HG03457 (cell line): ENCODE data around the gene MROH8.

ENCODE experiments used
- ATAC-seq: cut with Tn5 transposase; IDR thresholded peaks from one replicate; pipeline ENCODE4 v1.9.1; 2021; ENCODE audit warnings: moderate number of reproducible peaks; ENCODE audit not compliant: unreplicated experiment

Gene MROH8

DNA sequence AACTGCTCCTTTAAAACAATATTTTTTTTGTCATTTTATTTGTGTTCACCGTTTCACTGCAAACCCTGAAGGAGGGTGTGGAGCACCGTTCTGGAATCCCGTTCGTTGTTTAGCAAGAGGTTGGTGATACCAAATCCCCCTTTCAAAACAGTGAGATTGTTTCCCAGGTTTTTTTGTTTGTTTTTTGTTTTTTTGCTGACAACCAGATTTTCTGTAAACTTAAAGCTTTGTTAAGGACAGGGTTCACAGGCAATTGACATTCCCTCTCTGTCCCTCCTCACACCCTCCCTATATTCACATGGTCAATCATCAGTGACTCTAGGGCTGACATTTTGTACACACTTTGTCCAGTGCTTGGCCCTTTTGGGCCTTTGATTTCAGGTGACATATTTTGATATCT is 21.0 kb upstream of the MROH8 start:
- no peak for ATAC-seq

DNA sequence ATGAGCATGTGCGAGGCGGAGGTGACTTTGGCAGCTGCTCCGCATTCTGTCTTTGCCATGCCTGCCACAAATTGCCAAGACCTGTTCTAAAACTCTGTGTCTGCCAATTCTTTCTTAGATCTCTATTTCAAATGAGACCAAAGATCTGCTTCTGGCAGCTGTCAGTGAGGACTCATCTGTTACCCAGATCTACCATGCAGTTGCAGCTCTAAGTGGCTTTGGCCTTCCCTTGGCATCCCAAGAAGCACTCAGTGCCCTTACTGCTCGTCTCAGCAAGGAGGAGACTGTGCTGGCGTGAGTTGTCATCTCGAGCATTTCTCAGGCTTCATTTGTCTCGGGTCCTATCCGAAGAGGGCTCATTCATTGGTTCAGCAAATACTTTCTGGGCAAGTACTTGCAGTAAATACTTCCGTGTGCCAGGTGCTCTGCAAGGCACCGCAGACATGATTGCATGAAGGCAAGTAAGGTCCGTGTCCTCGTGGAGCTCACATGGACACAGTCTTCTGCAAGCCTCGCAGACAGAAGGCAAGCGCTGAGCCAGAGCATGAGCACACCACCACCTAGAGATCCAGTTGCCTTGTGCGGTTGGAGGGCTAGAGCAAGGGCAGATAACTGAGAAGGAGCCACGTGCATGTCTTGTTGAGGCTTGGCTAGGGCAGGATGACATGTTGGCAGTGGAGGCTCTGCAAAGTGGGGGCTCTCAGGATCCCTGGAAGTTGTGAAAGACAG is 19.7 kb upstream of the MROH8 start:
- ATAC-seq: no peak

DNA sequence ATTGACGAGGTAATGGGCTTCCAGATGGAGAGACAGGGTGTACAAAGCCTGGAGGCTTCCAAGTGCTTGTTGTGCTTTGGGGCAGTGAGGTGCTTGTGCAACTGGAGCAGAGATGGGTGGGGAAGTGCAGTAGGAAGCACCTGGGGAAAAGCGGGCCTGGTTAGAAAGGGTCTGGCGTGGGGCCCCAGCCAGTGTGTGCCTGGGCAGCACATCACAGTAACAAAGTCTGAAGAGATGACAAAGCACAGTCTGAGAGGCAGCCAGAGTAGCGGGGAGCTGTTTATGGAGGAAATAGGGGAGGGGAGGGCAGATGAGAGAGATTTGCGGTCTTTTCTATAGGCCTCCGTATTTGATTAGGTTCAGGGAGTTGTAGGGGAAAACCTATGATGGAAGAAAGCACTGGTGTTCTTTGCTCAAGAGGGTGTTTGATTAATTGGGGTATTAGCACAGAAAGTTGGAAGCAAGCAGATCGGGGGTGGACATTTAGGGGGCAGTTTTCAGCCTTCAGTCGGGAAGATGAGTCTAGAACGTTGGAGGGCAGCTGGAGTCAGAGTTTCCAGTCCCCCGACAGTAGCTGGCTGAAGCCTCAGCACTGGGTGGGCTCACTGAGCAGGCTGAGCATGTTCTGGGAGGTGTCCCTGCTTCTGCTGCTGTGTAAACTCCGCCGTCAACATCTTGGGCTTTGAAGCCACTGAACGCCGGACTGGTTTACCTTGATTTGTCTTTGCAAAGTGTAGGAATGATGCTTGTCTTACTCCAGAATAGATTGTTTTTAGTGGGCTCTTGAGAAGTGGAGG is 15.5 kb upstream of the MROH8 start:
- ATAC-seq: no peak

DNA sequence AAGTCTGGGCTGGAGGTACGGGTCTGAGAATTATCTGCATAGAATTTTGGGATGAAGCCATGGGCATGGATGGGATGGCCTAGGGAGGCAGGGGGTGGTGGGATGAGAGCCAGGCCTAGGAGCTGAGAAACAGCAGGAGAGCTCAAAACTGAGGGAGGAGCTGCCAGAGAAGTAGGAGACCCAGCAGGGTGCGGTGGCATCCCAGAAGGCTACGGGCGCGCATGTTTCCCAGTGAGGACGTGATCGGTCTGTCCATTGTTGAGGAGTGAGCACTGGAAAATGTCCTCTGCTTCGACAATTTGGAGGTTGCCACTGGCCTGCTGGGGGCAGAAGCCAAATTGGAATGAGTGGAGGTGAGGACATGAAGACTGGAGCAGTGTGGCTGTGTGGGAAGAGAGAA is 14.5 kb upstream of the MROH8 start:
- ATAC-seq: no peak

DNA sequence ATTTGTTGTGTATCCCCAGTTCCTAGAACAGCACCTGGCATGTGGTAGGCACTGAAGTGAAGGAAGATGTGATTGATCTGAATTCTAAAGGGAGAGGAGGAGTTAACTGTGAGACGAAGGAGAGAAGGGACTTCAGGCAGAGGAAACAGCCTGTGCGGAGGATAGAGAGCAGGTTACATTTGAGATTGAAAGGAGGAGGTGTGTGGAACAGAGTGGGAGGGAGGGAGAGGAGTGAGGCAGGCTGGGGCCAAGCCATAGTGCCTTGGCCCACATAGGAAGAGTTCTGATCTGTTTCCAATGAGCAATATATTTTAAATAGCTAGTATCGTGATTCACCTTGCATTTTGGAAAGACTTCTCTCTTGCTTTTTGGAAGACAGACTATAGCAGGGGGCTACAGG is 13.9 kb upstream of the MROH8 start:
- ATAC-seq: no peak

DNA sequence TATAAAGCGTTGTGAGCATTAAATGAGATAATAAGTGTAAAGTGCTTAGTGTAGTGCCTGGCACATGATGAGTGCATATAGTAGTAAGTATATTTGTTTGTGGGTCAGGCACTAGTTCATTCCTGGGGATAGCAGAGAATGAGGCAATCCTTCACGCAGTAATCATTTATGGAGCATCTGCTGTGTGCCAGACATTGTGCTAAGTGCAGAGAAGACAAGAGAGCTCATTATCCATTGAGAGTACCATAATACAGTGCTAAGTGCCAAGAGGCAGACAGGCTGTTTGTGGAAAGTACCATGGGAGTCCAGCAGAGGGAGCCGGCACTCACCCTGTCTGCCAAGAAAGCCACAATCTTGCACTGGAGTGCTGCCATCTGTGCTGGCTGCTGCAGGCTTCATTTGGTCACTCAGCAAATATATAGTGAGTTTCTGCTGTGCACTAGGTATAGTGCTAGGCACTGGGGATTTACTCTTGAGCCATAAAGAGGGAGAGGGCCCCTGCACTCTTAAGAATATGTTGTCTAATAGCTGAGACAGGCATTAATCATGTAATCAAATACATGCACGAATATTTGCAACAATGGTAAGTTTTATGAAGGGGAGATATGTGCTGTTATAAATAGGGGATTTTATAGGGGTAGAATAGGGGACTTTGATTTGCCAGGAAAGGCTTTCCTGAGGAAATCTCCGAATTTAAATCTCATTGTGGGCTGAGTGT is 12.9 kb upstream of the MROH8 start:
- ATAC-seq: no peak

DNA sequence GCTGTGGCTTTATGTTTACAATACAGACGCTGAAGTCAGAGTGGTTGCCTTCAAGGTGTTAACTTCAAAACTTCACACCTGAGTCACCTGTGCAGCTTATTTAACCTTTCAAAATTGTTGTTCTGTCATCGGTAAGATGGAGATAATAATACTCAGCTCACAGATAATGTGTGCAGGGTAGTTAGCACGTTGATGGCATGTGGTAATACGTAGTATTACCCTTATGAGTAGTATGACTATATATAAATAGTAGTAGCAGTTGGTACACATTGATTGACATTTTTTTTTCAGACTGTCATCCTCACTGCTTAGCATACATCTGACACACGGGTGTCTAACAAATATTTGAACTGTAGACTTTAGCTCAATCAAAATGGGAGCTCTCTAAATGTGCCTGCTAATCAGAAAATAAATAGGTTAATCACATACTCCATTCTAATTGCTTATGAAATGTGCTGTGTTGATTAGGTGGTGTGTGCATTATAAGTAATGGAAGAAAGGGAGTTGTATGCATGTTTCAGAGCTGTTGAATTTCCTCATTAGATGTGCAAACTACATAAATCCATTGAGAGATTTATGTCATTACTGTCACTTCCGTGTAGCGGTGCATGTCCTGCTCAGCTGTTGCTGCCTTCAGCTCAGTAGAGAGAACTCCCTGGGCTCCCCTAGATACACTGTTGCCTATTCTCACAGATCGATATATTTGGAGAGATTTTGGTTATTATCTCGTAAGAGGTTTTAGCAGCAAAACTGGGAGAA is 11.2 kb upstream of the MROH8 start:
- no peak for ATAC-seq

DNA sequence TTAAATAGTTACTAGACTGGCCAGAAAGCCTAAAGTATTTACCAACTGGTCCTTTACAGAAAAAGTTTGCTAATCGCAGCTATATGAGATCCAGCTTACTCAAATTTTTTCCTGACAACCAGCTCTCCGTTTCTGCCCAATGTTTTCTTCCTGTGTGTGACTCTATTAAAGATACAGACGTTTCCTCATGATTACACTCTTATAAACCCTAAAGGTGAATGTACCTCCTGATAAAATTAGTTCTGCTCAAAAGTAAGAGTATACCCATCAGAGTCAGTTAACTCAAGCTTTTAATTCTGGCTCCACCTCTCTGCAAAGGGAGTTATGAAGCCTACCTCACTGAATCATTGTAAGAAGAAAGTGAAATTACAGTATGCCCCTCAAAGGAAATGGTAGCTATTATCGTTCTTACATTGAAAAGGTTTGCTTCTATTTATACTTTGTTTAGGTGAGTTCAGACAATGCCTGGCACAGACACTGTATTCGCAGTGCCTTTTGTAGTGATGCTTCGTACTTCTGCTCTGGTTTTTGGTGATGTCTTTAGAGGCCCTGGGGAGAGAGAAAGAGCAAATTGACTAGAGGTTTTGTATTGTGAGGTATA is 10.2 kb upstream of the MROH8 start:
- no peak for ATAC-seq

DNA sequence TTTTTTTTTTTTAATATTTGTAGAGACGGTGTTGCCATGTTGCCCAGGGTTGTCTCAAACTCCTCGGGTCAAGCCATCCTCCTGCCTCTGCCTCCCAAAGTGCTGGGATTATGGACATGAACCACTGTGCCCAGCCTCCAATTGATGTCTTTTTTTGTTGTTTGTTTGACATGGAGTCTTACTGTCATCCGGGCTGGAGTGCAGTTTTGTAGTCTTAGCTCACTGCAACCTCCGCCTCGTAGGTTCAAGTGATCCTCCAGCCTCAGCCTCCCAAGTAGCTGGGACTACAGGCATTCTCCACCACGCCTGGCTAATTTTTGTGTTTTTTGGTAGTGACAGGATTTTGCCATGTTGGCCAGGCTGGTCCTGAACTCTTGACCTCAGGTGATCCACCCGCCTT is 9.4 kb upstream of the MROH8 start:
- no peak for ATAC-seq

DNA sequence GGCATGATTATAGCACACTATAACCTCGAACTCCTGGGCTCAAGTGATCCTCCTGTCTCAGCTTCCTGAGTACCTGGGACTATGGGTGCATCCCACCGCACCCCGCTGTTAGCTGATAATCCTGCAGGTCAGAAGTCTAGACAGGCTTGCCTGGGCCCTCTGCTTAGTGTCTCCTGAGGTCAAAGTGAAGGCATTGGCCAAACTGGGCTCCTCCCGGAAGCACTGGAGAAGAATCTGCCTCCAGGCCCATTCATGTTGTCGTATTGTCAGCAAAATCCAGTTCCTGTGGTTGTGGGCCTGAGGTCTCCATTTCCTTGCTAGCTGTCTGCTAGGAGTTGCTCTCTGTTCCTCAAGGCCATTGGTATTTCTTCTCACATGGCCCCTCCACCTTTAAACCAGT is 6.3 kb upstream of the MROH8 start:
- ATAC-seq: no peak

DNA sequence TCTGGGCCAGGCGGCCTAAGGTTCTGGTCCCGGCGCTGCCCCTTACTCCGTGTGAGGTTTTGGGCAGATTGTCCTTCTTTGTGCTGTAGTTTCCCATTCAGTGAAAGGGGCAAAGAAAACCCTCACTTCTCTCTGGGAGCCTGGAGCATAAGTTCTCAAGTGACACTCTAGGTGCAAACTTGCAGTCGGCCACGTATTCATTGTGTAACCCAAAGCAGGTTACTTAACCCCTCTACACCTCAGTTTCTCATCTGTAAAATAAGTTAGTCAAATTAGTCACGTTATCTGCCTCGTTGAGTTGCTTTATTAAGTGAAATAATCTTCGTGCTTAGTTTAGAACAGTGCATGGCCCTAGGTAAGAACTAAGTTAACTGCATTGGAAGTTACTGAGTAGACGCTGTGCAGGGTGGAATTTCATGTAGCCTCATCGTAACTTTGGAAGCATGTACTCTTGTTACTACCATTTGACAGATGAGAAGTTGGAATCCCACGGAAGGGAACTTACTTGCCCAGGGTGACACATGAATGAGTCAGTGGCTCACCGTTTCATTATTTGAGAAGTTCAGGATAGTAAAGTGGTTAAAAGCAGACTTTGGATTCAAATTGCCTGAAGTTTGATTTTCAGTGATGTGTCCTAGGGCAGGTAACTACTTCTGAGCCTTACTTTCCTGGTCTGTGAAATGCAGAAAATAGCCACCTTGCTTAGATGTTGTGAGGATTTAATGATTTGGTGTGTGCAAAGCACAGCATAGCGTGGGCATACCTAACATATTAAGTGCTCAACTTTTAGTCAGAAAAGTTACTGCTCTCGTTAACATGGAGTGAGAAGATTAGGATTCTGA is 556 bp upstream of the MROH8 start:
- no peak for ATAC-seq

DNA sequence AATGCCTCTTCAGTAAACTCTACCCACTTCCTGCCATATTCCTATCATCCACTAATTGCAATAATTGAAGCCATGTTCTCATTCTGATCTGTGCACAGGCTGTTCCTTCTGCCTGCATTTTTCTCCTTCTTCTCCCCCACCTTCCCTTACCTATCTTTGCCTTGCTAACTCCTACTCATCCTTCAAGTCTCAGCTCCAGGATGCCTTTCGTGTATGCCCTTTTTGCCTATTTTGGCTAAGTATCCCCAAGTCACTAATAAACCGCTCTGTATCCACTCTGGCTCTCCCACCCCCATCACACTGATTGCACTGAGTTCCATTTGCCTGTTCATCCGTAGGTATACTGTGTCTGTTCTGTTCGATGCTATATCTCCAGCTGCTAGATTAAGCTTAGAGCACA is 6.5 kb downstream of the MROH8 start:
- ATAC-seq: no peak

DNA sequence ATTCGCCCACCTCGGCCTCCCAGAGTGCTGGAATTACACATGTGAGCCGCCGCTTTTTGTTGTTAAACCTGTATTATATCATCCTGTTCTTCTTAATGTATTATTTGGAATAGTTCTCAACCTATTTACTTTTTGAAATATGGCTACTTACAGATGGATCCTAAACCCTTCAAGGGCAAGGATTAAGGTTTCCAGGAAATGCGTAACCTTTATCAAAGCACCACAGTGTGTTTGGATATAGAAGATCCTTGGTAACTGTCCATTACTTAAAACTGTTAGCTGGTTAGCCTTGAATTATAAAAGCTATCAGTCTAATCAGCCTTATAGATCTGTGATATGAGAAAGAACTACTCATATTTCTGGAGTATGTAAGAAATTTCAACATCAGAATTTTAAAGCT is 12.5 kb downstream of the MROH8 start:
- ATAC-seq: no peak

DNA sequence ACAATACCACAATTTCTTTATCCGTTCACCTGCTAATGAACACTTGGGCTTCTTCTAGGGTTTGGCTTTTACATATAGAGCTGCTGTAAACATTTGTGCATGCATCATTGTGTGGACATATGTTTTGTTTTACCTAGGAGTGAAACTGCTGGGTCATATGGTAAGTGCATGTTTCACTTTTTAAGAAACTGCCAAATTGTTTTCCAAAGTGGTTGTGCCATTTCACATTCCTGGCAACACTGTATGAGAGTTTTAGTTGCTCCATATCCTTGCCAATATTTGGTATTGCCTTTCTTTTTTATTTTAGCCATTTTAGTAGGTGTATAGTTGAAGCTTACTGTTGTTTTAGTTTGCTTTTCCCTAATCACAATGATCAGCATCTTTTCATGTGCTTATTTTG is 14.3 kb downstream of the MROH8 start:
- no peak for ATAC-seq

DNA sequence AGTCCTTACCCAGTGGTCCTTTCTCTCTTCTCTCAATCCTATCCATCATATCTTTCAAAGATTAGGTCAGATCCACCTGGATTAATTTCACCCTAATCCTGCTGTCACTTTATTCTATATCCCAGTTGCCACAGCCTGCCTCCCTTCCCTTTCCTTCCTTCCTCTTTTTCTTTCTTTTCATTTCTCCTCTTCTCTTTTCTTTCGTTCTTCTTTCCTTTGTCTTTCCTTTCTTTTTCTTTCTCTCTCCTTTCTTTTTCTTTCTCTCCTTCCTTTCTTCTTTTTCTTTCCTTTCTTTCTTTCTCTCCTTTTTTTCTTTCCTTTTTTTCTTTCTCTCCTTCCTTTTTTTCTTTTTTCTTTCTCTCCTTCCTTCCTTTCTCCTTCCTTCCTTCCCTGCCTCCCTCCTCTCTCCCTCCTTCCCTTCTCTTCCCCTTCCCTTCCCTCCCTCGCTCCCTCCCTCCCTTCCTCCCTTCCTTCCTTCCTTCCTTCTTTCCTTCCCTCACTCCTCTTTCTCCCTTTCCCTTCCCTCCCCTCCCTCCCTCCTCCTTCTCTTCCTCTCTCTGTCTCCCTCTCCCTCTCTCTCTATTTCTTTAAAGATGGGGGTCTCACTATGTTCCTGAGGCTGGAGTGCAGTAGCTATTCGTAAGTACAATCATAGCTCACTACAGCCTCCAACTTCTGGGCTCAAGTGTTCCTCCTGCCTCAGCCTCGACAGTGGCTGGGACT is 15.4 kb downstream of the MROH8 start:
- ATAC-seq: no peak

DNA sequence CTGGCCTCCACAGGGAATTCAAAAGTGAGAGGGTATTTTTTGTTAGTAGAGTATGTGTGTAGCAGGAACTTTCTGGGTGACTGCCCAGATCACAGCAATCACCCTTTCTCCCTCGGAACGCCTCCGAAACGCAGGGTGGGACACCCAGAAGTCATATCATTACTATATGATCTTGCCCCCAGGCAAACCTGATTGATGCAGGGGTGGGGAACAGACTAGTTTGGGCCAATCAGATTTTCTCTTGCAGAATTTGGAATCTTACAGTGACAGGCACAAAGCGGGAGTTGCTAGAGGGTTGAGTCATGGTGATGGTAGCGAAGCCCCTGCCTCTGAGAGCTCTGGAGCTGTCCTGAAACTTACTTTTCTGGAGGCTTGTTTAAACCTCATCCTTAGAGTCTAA is 16.7 kb downstream of the MROH8 start:
- ATAC-seq: no peak

DNA sequence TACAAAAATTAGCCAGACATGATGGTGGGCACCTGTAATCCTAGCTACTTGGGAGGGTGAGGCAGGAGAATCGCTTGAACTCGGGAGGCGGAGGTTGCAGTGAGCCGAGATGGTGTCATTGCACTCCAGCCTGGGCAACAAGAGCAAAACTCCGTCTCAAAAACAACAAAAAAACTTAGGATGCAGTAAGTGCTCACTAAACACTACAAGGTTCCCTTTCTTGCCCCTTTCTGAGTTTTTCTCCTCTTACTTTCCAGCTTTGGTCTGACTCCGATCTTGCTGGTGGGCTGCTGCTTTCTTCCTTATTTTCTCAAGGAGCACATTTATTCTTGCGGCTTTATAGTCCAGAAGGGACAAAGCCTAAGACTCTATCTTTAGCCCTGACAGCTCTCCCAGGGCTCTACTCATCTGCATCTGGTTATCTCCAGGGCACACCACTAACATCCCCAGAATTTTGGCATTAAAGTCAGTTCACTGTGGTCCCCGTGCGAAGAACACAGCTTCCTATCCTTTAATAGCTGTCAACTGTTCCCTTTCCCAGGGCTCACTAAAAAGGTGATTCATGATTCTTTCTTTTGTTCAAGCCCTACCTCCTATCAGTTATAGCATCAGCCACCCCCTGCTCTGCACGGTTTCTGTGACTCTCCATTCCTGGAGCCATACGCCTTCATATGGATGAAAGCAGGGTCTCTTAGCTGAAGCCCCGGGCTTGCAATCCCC is 17.4 kb downstream of the MROH8 start:
- no peak for ATAC-seq

DNA sequence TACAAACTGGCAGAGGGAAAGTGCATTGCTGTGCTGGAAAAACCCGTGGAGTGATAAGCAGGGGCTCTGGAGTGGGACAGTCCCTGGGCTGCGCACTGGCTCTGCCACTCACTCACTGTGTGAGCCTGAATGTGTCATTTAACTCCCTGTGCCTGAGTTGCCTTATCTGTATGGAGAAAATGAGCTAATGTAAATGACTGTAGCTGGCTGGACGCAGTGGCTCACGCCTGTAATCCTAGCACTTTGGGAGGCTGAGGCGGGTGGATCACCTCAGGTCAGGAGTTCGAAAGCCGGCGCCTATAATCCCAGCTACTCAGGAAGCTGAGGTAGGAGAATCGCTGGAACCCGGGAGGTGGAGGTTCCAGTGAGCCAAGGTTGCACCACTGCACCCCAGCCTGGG is 18.7 kb downstream of the MROH8 start:
- ATAC-seq: no peak

DNA sequence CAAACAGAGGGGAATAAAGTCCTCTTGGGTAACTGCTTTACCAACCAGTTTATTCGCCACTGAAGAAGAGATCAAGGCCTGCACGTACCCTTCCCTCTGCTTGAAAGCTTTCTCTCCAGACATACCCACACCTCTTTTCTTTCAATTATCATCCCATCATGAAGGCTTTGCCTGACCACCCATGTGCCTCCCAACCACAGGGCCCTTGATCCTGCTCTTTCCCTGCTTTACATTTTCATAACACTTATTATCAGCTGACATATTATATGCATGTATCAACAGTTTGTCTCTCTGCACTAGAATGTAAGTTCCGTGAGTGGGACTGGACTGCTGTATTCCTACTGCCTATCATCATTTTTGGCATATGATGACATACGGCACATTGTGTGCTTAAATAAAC is 21.1 kb downstream of the MROH8 start:
- ATAC-seq: no peak
